ENCODE results near the gene CBX7.

Gene CBX7

GRCh38 chr22:39153220-39153717 is 789 bp upstream of the CBX7 start:
- no peak for TF ChIP-seq LEF1 (IDR thresholded peaks at IDR 0.05; ENCODE audit: borderline replicate concordance)
- no peak for TF ChIP-seq SUZ12 (IDR thresholded peaks at IDR 0.05)
- no peak for TF ChIP-seq FOXM1 (IDR thresholded peaks at IDR 0.05; ENCODE audit: borderline replicate concordance)
- no peak for TF ChIP-seq ARNT (IDR thresholded peaks at IDR 0.05)
- TF ChIP-seq TARDBP (IDR thresholded peaks at IDR 0.05): no peak
- TF ChIP-seq L3MBTL2 (conservative IDR thresholded peaks at IDR 0.05): peak; percentile 61; the same call in 1 of the 2 replicates
- POLR2A ChIA-PET: interaction anchor here (0.8 to 5.8 kb wide), 3 partner anchors 165 to 349 kb away, joined by 3 to 59 read pairs (median 21); partner anchors contain the start of genes MIEF1 and RPL3
- no peak for DNase-seq (ENCODE audit: extremely low spot score)
- CTCF ChIA-PET: no interaction called here

GRCh38 chr22:39152024-39152510 is 413 bp downstream of the CBX7 start:
- ChIA-PET CTCF (interaction anchor here (1.1 kb wide), 1 partner anchor 27 kb away, joined by 3 read pairs; no protein-coding TSS in a partner anchor), POLR2A (interaction anchor here (0.5 to 5.8 kb wide), 4 partner anchors 9 to 167 kb away, joined by 3 to 59 read pairs (median 6); partner anchors contain the start of gene RPL3)
- DNase-seq (ENCODE audit: extremely low spot score): no peak
- no peak for TF ChIP-seq TARDBP (IDR thresholded peaks at IDR 0.05)
- TF ChIP-seq BHLHE40 (IDR thresholded peaks at IDR 0.05; ENCODE audit: borderline replicate concordance): no peak
- TF ChIP-seq FOXM1 (IDR thresholded peaks at IDR 0.05; ENCODE audit: borderline replicate concordance): no peak
- TF ChIP-seq PKNOX1 (IDR thresholded peaks at IDR 0.05): no peak
- no peak for TF ChIP-seq ELF4 (IDR thresholded peaks at IDR 0.05)
- TF ChIP-seq ARNT (IDR thresholded peaks at IDR 0.05): no peak
- no peak for TF ChIP-seq CTBP1 (IDR thresholded peaks at IDR 0.05; ENCODE audit: borderline replicate concordance)
- TF ChIP-seq SUZ12 (IDR thresholded peaks at IDR 0.05): no peak
- no peak for TF ChIP-seq HDGF (IDR thresholded peaks at IDR 0.05; ENCODE audit: borderline replicate concordance)
- no peak for TF ChIP-seq SP1 (IDR thresholded peaks at IDR 0.05)
- TF ChIP-seq FOXA1 (IDR thresholded peaks at IDR 0.05): no peak
- no peak for TF ChIP-seq L3MBTL2 (conservative IDR thresholded peaks at IDR 0.05)
- no peak for TF ChIP-seq NFRKB (IDR thresholded peaks at IDR 0.05)
- no peak for TF ChIP-seq FOXK2 (IDR thresholded peaks at IDR 0.05)
- TF ChIP-seq ZNF384 (IDR thresholded peaks at IDR 0.05): no peak

DNA sequence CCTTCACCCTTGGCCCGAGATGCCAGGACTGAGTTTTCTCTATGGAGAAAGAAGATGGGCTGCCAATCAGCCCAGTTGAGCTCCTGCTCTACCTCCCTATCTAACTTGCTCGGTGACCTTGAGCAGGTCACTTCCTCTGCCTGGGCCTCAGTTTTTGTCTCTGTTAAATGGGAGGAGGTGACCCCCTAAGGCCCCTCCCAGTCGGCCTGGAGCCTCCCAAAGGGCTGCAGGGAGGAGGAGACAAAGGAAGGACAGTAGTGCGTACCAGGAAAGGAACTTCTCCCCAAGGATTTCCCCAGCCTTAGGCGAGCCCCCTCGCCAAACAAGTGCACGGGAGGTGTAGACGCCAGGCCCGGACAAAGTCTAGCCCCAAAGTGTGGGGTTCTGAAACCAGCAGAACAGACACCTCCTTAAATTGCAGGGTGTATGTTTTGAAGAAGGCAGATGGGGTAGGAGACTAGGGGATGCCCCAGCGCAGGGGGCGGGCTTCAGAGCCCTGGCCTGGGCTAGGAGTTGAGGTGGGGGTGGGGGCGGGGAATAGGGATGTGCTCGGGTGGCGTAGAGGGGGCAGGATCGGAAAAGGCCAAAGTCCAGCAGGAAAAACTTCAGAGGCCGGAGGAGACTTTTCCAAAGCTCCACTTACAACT is 1.0 kb downstream of the CBX7 start:
- DNase-seq (ENCODE audit: extremely low spot score): no peak
- CTCF ChIA-PET: interaction anchor here (1.1 kb wide), 1 partner anchor 28 kb away, joined by 3 read pairs; no protein-coding TSS in a partner anchor
- TF ChIP-seq FOXK2 (IDR thresholded peaks at IDR 0.05) (no peak), SUZ12 (IDR thresholded peaks at IDR 0.05) (no peak), BHLHE40 (IDR thresholded peaks at IDR 0.05; ENCODE audit: borderline replicate concordance) (no peak), HDGF (IDR thresholded peaks at IDR 0.05; ENCODE audit: borderline replicate concordance) (no peak), PKNOX1 (IDR thresholded peaks at IDR 0.05) (no peak), ELF4 (IDR thresholded peaks at IDR 0.05) (no peak), CTBP1 (IDR thresholded peaks at IDR 0.05; ENCODE audit: borderline replicate concordance) (no peak), FOXM1 (IDR thresholded peaks at IDR 0.05; ENCODE audit: borderline replicate concordance) (no peak)
- POLR2A ChIA-PET: interaction anchor here (1.4 to 5.8 kb wide), 3 partner anchors 8 to 167 kb away, joined by 4 to 59 read pairs (median 7); partner anchors contain the start of gene RPL3

DNA sequence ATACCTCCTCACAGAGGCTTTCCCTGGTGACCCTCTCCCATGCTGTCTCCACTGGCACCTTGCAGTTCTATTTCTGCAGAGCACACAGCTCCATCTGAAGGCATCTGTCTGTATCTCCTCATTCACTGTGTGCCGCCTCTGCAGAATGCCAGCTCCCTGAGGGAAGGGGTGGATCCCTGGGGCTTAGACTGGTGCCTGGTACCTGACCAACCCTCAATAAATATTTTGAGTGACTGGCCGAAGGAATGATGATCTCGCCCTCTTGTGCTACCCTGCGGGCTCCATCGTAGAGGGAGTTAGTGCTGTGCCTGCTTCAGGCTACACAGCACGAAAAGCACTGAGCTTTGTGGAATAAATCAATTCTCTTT is 1.6 kb downstream of the CBX7 start:
- ChIA-PET CTCF (interaction anchor here (1.1 kb wide), 1 partner anchor 29 kb away, joined by 3 read pairs; no protein-coding TSS in a partner anchor), POLR2A (interaction anchor here (2.6 to 5.8 kb wide), 2 partner anchors 15 to 168 kb away, joined by 7 to 59 read pairs; partner anchors contain the start of gene RPL3)
- TF ChIP-seq CTBP1 (IDR thresholded peaks at IDR 0.05; ENCODE audit: borderline replicate concordance) (no peak), PKNOX1 (IDR thresholded peaks at IDR 0.05) (peak; percentile 51; the same call in 1 of the 2 replicates)
- DNase-seq (ENCODE audit: extremely low spot score): no peak

DNA sequence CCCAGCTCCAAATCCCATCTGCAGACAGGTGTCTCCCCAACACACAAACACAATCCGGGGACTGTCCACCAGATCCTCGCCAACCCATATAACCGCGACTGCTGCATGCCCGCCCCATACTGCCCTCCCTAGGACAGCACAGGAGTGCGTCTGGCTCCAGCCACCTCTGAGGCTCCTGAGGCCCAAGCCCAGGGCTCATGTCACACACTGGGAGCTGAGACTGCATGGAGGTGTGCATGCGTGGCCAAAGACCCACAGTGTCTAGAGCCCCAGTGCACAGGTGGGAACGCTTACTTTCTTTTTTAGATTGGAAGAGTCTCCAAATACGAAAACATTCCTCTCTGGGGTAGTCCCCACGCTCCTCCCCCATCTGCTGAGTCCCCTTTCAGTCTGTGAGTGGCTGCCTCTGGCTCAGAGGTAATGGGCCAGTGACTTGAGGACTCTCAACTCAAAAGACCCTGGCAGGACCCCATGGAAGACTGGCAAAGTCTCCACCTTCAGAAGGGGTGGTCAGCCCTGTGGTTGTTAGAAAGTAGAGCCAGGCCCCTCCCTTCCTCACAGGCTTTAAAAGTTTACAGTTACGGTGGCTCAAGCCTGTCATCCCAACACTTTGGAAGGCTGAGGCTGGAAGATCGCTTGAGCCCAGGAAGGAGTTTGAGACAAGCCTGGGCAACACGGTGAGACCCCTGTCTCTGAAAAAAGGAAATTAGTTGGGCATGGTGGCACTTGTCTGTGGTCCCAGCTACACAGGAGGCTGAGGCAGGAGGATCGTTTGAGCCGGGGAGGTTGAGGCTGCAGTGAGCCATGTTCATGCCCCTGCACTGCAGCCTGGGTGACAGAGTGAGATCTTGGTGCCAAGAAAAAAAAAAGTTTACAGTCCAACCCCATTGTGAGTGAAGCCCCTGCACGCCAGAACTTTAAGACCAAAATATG is 2.3 kb downstream of the CBX7 start:
- TF ChIP-seq FOXA1 (IDR thresholded peaks at IDR 0.05) (no peak), ZNF384 (IDR thresholded peaks at IDR 0.05) (no peak), LEF1 (IDR thresholded peaks at IDR 0.05; ENCODE audit: borderline replicate concordance) (no peak), FOXM1 (IDR thresholded peaks at IDR 0.05; ENCODE audit: borderline replicate concordance) (no peak), PKNOX1 (IDR thresholded peaks at IDR 0.05) (no peak), HDGF (IDR thresholded peaks at IDR 0.05; ENCODE audit: borderline replicate concordance) (no peak), NFRKB (IDR thresholded peaks at IDR 0.05) (no peak), SP1 (IDR thresholded peaks at IDR 0.05) (no peak), ELF4 (IDR thresholded peaks at IDR 0.05) (no peak), SUZ12 (IDR thresholded peaks at IDR 0.05) (no peak), BHLHE40 (IDR thresholded peaks at IDR 0.05; ENCODE audit: borderline replicate concordance) (no peak), L3MBTL2 (conservative IDR thresholded peaks at IDR 0.05) (no peak), FOXK2 (IDR thresholded peaks at IDR 0.05) (no peak), CTBP1 (IDR thresholded peaks at IDR 0.05; ENCODE audit: borderline replicate concordance) (no peak), ARNT (IDR thresholded peaks at IDR 0.05) (no peak), TARDBP (IDR thresholded peaks at IDR 0.05) (no peak)
- DNase-seq (ENCODE audit: extremely low spot score): no peak
- POLR2A ChIA-PET: interaction anchor here (2.6 to 5.8 kb wide), 2 partner anchors 15 to 169 kb away, joined by 7 to 59 read pairs; partner anchors contain the start of gene RPL3
- CTCF ChIA-PET: interaction anchor here (0.8 to 1.1 kb wide), 2 partner anchors 15 to 26 kb away, joined by 3 read pairs; no protein-coding TSS in a partner anchor
